Loucy (cell line): ENCODE measurements around the gene ZNF23.
A peak's percentile ranks its signal among the peaks of the same experiment; 100 is the strongest.

Experiments used
- H2AFZ ChIP-seq: fragments of 200-600 bp; sonication (generic); 2 replicates; pipeline ENCODE4 v1.6.0; 2016; ENCODE audit warnings: antibody characterized with exemption, mild to moderate bottlenecking, low read length, moderate library complexity
- H3F3A ChIP-seq: fragments of 200-600 bp; 2 replicates; pipeline ENCODE4 v1.6.0; 2016; ENCODE audit warnings: antibody characterized with exemption, low read depth, mild to moderate bottlenecking
- H3K27me3 ChIP-seq: fragments of 200-600 bp; sonication (generic); 2 replicates; pipeline ENCODE4 v1.6.1; 2014; ENCODE audit warnings: low read length, mild to moderate bottlenecking; ENCODE audit not compliant: insufficient read depth, poor library complexity, severe bottlenecking
- H3K36me3 ChIP-seq: fragments of 200-600 bp; sonication (generic); 2 replicates; pipeline ENCODE4 v1.6.1; 2016; ENCODE audit warnings: low read length; ENCODE audit not compliant: insufficient read depth
- H3K4me1 ChIP-seq: fragments of 200-600 bp; sonication (generic); 2 replicates; pipeline ENCODE4 v1.5.1; 2014; ENCODE audit warnings: low read length, mild to moderate bottlenecking; ENCODE audit not compliant: insufficient read depth, poor library complexity, severe bottlenecking
- H3K4me2 ChIP-seq: fragments of 200-600 bp; sonication (generic); 2 replicates; pipeline ENCODE4 v1.6.0; 2014; ENCODE audit warnings: antibody characterized with exemption, low read length, low read depth, mild to moderate bottlenecking; ENCODE audit not compliant: poor library complexity, severe bottlenecking
- H3K4me3 ChIP-seq: fragments of 200-600 bp; sonication (generic); 2 replicates; pipeline ENCODE4 v1.5.1; 2014; ENCODE audit warnings: low read length, mild to moderate bottlenecking, mixed read lengths; ENCODE audit not compliant: poor library complexity, severe bottlenecking
- H3K79me2 ChIP-seq: fragments of 200-600 bp; sonication (generic); 2 replicates; pipeline ENCODE4 v1.6.1; 2014; ENCODE audit warnings: low read length; ENCODE audit not compliant: insufficient read depth
- H3K9ac ChIP-seq: fragments of 200-600 bp; sonication (generic); 2 replicates; pipeline ENCODE4 v1.6.0; 2014; ENCODE audit warnings: mild to moderate bottlenecking, low read depth, low read length, moderate library complexity; ENCODE audit not compliant: poor library complexity, severe bottlenecking
- H3K9me2 ChIP-seq: fragments of 200-600 bp; sonication (generic); replicated peaks from 2 replicates; pipeline ENCODE4 v1.6.1; 2016; ENCODE audit warnings: low read depth, low read length, mixed read lengths
- H3K9me3 ChIP-seq: fragments of 200-600 bp; sonication (generic); 2 replicates; pipeline ENCODE4 v1.6.1; 2014; ENCODE audit warnings: mild to moderate bottlenecking, antibody characterized with exemption, low read length, low read depth; ENCODE audit not compliant: insufficient read depth
- H4K20me1 ChIP-seq: fragments of 200-600 bp; sonication (generic); 2 replicates; pipeline ENCODE4 v1.6.0; 2014; ENCODE audit warnings: antibody characterized with exemption, low read length, mild to moderate bottlenecking; ENCODE audit not compliant: insufficient read depth, poor library complexity, severe bottlenecking
- EZH2phosphoT487 ChIP-seq: fragments of 200-600 bp; IDR thresholded peaks from 2 replicates; pipeline ENCODE4 v1.6.1; 2018; ENCODE audit warnings: antibody characterized with exemption, mild to moderate bottlenecking, moderate library complexity, borderline replicate concordance
- TF ChIP-seq, protein P1 (sequence below): fragments of 200-600 bp; sonication (generic); conservative IDR thresholded peaks from 2 replicates; pipeline ENCODE4 v1.5.1; 2014; ENCODE audit warnings: mild to moderate bottlenecking, antibody characterized with exemption, low read length

Gene ZNF23

DNA sequence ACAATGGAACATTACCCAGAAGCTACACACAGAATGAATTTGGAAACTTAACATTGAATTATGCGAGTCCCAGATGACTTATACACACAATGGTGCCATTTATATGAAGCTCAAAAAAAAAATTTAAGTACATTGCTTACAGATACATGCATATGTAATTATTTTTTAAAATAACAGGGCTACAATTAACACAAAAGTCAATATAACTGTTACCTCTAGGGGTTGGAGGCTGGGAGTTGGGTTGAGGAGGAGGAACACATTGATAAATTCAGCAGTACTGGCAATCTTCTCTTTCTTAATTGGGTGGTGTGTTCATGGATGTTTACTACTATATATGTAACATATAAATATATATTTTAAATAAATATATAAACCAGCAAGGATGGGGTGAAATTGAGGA is 1.1 kb downstream of the ZNF23 start:
- H3F3A ChIP-seq, result no peaks in the 10 kb centered on the region
- TF ChIP-seq EZH2phosphoT487, result no peak
- TF ChIP-seq, protein P1, sequence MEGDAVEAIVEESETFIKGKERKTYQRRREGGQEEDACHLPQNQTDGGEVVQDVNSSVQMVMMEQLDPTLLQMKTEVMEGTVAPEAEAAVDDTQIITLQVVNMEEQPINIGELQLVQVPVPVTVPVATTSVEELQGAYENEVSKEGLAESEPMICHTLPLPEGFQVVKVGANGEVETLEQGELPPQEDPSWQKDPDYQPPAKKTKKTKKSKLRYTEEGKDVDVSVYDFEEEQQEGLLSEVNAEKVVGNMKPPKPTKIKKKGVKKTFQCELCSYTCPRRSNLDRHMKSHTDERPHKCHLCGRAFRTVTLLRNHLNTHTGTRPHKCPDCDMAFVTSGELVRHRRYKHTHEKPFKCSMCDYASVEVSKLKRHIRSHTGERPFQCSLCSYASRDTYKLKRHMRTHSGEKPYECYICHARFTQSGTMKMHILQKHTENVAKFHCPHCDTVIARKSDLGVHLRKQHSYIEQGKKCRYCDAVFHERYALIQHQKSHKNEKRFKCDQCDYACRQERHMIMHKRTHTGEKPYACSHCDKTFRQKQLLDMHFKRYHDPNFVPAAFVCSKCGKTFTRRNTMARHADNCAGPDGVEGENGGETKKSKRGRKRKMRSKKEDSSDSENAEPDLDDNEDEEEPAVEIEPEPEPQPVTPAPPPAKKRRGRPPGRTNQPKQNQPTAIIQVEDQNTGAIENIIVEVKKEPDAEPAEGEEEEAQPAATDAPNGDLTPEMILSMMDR, result no peak
- peaks cover 19% of the 10 kb centered on the region for H3K79me2 ChIP-seq
- H3K4me2 ChIP-seq, result peak overlapping the region; percentile 95
- H3K27me3 ChIP-seq, result no peaks in the 10 kb centered on the region
- H3K4me3 ChIP-seq, result peak overlapping the region; percentile 97
- no peaks in the 10 kb centered on the region for H3K36me3 ChIP-seq
- H3K9me2 ChIP-seq, result no peaks in the 10 kb centered on the region
- no peak overlapping the region for H3K9ac ChIP-seq
- H3K9me3 ChIP-seq, result no peaks in the 10 kb centered on the region
- H3K4me1 ChIP-seq, result peaks cover 19% of the 10 kb centered on the region
- H4K20me1 ChIP-seq, result no peaks in the 10 kb centered on the region
- no peak overlapping the region for H2AFZ ChIP-seq

DNA sequence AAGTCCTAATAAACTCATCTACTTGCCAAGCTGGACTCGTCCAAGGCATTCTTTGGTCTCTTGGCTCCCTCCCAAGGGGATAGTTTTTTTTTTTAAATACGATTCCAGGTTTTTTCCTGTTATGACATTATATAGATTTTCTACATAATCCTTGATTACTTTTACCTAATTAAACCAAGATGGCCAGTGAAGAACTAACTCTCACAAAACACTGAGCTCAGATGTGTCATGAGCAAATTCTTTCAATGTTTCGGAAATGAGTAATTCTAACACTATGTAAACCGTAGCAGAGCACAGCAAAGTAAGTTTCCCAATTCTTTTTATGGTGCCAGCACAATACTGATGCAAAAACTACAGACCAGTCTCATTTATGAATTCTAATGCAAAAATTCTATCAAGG is 1.8 kb downstream of the ZNF23 start:
- peak overlapping the region; percentile 97 for H3K4me3 ChIP-seq
- H3K27me3 ChIP-seq, result no peaks in the 10 kb centered on the region
- no peaks in the 10 kb centered on the region for H4K20me1 ChIP-seq
- no peak overlapping the region for H2AFZ ChIP-seq
- H3K9me2 ChIP-seq, result no peaks in the 10 kb centered on the region
- TF ChIP-seq, protein P1, result no peak
- no peak for TF ChIP-seq EZH2phosphoT487
- H3K9ac ChIP-seq, result no peak overlapping the region
- H3K4me1 ChIP-seq, result peaks cover 19% of the 10 kb centered on the region
- no peaks in the 10 kb centered on the region for H3K36me3 ChIP-seq
- H3K79me2 ChIP-seq, result peaks cover 19% of the 10 kb centered on the region
- no peaks in the 10 kb centered on the region for H3F3A ChIP-seq
- H3K9me3 ChIP-seq, result no peaks in the 10 kb centered on the region
- peak overlapping the region; percentile 95 for H3K4me2 ChIP-seq

DNA sequence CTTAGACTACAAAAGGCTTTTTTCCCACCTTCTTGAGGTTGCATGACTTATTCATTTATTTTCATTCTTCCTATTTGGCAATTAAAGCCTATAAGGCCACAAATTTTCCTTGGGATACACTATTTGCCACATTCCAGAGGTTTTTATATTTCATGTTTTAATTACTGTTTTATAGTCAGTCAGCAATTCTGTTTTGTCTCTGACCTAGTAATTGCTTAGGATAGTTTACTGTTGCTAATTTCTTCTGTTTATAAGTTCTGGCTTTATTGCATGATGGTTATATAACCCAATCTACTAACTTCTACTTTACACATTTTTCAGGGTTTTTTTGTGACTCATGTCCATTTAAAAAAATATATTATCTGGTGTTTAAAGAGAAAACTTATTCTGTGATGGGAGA is 2.5 kb downstream of the ZNF23 start:
- Histone ChIP-seq H3K4me2 (peak overlapping the region; percentile 95), H3K36me3 (no peaks in the 10 kb centered on the region), H3K9me3 (no peaks in the 10 kb centered on the region)

More for the DNA sequence above, 2.5 kb downstream of the ZNF23 start:
- no peak overlapping the region for H3K9ac ChIP-seq
- TF ChIP-seq, protein P1, result no peak
- no peak for TF ChIP-seq EZH2phosphoT487
- no peak overlapping the region for H2AFZ ChIP-seq
- H3K79me2 ChIP-seq, result peaks cover 19% of the 10 kb centered on the region
- H3K9me2 ChIP-seq, result no peaks in the 10 kb centered on the region
- no peaks in the 10 kb centered on the region for H3F3A ChIP-seq
- no peaks in the 10 kb centered on the region for H3K27me3 ChIP-seq
- H3K4me3 ChIP-seq, result peak overlapping the region; percentile 36
- peaks cover 19% of the 10 kb centered on the region for H3K4me1 ChIP-seq
- no peaks in the 10 kb centered on the region for H4K20me1 ChIP-seq
